HUES6 (cell line): ENCODE data around the gene PNMA8C.
"Not testable (repeated sequence)": the region's sequence is repeated elsewhere in the genome, so short reads cannot be mapped to it uniquely, and the experiment has no call there.

ENCODE experiments used
- H3K27ac ChIP-seq: 2 replicates; pipeline ENCODE4 v1.7.0; 2013; ENCODE audit warnings: low read depth, mild to moderate bottlenecking, low read length, inconsistent platforms
- H3K27me3 ChIP-seq: 2 replicates; pipeline ENCODE4 v1.6.1; 2013; ENCODE audit warnings: low read length; ENCODE audit not compliant: control insufficient read depth, insufficient read depth
- H3K36me3 ChIP-seq: 2 replicates; pipeline ENCODE4 v1.6.1; 2013; ENCODE audit warnings: low read length; ENCODE audit not compliant: control insufficient read depth, insufficient read depth
- H3K4me1 ChIP-seq: 2 replicates; pipeline ENCODE4 v1.6.1; 2013; ENCODE audit warnings: low read length; ENCODE audit not compliant: control insufficient read depth, insufficient read depth
- H3K4me3 ChIP-seq: 2 replicates; pipeline ENCODE4 v1.5.1; 2013; ENCODE audit warnings: low read depth, low read length
- H3K9ac ChIP-seq: one replicate; pipeline ENCODE4 v1.6.1; 2013; ENCODE audit warnings: mild to moderate bottlenecking, low read length
- H3K9me3 ChIP-seq: 2 replicates; pipeline ENCODE4 v1.6.1; 2013; ENCODE audit warnings: low read depth, low read length; ENCODE audit not compliant: control insufficient read depth, insufficient read depth

The PNMA8C gene

DNA sequence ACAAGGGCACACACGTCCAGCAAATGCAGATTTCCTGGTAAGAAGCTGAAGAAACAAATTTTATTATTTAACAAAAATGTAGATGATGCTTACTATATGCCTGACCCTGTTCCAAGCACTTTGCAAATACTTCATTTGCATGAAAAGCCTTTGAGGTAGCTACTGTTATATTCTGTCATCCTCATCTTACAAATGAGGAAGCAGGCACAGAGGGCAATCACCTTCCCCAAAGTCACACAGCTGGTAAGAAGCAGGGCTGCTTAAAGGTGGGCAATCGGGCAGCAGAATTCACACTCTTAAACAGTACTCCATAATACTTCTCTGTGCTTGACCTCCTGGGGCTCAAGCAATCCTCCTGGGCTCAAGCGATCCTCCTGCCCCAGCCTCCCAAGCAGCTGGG lies 18.3 kb upstream of the PNMA8C start:
- no peaks in the 10 kb centered on the region for H3K36me3 ChIP-seq
- H3K27me3 ChIP-seq: no peaks in the 10 kb centered on the region

DNA sequence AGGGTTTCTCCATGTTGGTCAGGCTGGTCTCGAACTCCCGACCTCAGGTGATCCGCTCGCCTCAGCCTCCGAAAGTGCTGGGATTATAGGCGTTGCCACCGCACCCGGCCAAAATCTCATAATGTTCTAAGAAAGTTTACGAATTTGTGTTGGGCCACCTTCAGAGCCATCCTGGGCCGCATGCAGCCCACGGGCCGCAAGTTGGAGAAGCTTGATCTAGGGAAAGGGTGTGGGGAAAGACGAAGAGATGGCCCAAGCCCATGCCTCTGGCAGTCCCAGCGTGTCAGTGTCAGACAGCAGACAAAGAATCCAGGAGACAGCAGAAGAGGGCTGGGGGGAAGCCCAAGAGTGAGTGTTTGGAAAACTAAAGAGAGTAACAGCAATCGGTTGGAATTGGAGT lies 17.3 kb upstream of the PNMA8C start:
- Histone ChIP-seq H3K4me1 (no peaks in the 10 kb centered on the region), H3K36me3 (no peaks in the 10 kb centered on the region), H3K27ac (no peak overlapping the region), H3K27me3 (no peaks in the 10 kb centered on the region), H3K9ac (no peak overlapping the region), H3K9me3 (peaks cover 9% of the 10 kb centered on the region), H3K4me3 (no peak overlapping the region)

More for the DNA sequence above, 18.3 kb upstream of the PNMA8C start:
- Histone ChIP-seq H3K9me3 (peaks cover 9% of the 10 kb centered on the region), H3K4me1 (no peaks in the 10 kb centered on the region), H3K4me3 (no peak overlapping the region), H3K9ac (no peak overlapping the region), H3K27ac (no peak overlapping the region)

DNA sequence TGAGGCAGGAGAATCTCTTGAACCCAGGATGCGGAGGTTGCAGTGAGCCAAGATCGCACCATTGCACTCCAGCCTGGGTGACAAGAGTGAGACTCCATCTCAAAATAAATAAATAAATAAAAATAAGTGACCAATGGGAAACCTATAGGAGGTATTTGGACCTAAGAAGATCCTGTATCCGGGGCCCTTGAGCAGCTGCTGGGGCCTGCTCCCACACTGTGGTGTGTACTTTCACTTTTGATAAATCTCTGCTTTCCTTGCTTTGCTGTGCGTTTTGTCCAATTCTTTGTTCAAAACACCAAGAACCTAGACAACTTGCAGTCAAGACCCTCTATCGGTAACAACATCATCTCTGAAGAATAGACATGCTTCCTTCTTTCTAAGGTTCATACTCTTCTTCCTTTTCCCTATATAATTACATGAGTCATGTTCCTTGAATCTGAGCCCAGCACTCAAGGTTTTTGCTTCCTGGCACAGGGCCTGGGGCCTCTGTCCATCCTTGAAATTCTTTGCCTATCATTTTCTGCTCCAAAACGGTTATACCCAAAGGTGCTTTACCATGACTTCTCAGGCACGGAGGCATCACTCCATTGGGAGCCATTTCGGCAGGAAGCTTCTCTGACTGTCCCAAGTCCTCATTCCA lies 14.2 kb upstream of the PNMA8C start:
- no peaks in the 10 kb centered on the region for H3K4me1 ChIP-seq
- H3K4me3 ChIP-seq: no peak overlapping the region
- H3K9ac ChIP-seq: no peak overlapping the region
- no peaks in the 10 kb centered on the region for H3K36me3 ChIP-seq
- no peaks in the 10 kb centered on the region for H3K27me3 ChIP-seq
- no peak overlapping the region for H3K27ac ChIP-seq
- H3K9me3 ChIP-seq: no peaks in the 10 kb centered on the region

DNA sequence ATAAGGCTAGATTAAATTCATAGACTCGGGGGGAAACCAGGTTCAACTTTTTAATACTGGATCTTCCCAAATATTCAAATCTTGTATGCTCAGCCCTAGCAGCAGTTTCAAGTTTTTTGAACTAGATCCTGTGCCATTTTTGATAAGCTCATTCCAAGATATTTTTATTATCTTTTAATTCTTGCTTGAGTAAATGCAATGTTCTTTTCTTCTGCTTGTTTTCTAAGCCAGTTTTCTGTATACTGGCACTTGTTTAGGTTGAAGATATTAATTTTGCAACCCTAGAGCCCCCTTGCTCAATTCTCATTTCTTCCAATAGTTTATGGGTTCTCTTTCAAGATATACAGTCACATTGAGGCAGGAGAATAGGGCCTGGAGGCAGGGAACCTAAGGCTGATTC lies 13.1 kb upstream of the PNMA8C start:
- H3K27ac ChIP-seq: no peak overlapping the region
- H3K9ac ChIP-seq: no peak overlapping the region
- no peaks in the 10 kb centered on the region for H3K27me3 ChIP-seq
- no peaks in the 10 kb centered on the region for H3K36me3 ChIP-seq
- no peak overlapping the region for H3K4me3 ChIP-seq
- H3K9me3 ChIP-seq: no peaks in the 10 kb centered on the region
- no peaks in the 10 kb centered on the region for H3K4me1 ChIP-seq

GRCh38 chr19:46435689-46436088 lies 7.0 kb upstream of the PNMA8C start:
- H3K27ac ChIP-seq, H3K4me3 ChIP-seq, H3K27me3 ChIP-seq, H3K4me1 ChIP-seq, H3K9ac ChIP-seq, H3K9me3 ChIP-seq, H3K36me3 ChIP-seq: not testable (repeated sequence)

- Histone ChIP-seq H3K9me3 (no peaks in the 10 kb centered on the region), H3K27me3 (peaks cover 5% of the 10 kb centered on the region; the same call in 1 of the 2 replicates), H3K4me3 (no peak overlapping the region), H3K27ac (no peak overlapping the region), H3K36me3 (no peaks in the 10 kb centered on the region), H3K4me1 (peaks cover 4% of the 10 kb centered on the region; the same call in 1 of the 2 replicates), H3K9ac (no peak overlapping the region)
Observed at GRCh38 chr19:46435009-46435408, 6.3 kb upstream of the PNMA8C start.

- not testable (repeated sequence) for H3K9me3 ChIP-seq, H3K4me3 ChIP-seq, H3K27ac ChIP-seq, H3K9ac ChIP-seq, H3K36me3 ChIP-seq, H3K4me1 ChIP-seq
- peaks cover 11% of the 10 kb centered on the region for H3K27me3 ChIP-seq
Observed at GRCh38 chr19:46433470-46433869, 4.7 kb upstream of the PNMA8C start.

- Histone ChIP-seq H3K27me3 (peaks cover 27% of the 10 kb centered on the region), H3K36me3 (no peaks in the 10 kb centered on the region), H3K27ac (no peak overlapping the region), H3K4me3 (no peak overlapping the region), H3K9ac (no peak overlapping the region), H3K9me3 (no peaks in the 10 kb centered on the region), H3K4me1 (peaks cover 13% of the 10 kb centered on the region)
Observed at GRCh38 chr19:46431824-46432223, 3.1 kb upstream of the PNMA8C start.

DNA sequence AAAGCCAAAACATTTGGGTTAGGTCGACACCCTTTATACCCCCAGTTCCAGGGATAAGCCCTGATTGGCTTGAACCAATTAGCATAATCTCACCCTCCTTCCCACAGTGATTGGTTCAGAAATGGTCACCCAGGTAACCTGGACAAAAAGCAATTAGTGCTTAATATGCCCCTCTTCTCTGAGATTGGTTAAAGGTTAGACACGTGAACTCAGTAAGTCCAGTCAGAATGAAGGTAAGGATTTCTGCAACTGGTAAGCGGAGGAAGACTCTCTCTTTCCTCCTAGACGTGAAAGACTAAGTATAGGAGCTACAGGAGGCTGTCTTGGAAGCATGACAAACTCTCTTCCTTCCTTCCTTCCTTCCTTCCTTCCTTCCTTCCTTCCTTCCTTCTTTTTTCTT lies 1.3 kb upstream of the PNMA8C start:
- Histone ChIP-seq H3K27me3 (peaks cover 27% of the 10 kb centered on the region), H3K27ac (no peak overlapping the region), H3K4me3 (no peak overlapping the region)

DNA sequence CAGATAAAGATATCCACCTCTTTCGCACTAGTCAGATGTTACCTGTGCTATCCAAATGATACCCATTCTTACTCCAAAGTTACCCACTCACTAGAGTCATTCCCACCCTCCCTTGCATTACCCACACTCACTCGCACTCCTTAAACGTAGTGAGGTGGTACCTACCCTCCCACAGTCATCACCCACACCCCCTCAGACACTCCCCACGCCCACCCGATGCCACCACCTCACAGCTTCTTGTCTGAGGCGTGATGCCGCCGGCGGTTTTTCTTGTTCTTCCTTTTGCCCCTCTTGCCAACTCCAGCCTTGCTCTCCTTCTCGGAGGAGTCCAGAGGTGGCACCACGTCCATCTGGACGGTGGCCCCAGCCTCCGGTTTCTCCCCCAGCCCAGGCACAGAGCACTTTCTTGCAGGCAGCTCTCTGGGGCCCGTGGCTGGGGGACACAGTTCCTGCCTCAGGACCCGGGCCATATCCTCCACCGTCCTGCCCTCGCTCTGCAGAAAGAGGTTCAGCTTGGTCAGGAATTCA lies 1.2 kb downstream of the PNMA8C start:
- Histone ChIP-seq H3K27me3 (peaks cover 27% of the 10 kb centered on the region), H3K4me1 (peaks cover 20% of the 10 kb centered on the region)

More for the DNA sequence above, 1.3 kb upstream of the PNMA8C start:
- Histone ChIP-seq H3K9me3 (no peaks in the 10 kb centered on the region), H3K9ac (no peak overlapping the region), H3K4me1 (peaks cover 20% of the 10 kb centered on the region), H3K36me3 (no peaks in the 10 kb centered on the region)

GRCh38 chr19:46426506-46427162 lies 2.1 kb downstream of the PNMA8C start:
- peak overlapping the region; percentile 43 for H3K9ac ChIP-seq
- H3K27ac ChIP-seq: no peak overlapping the region
- H3K4me3 ChIP-seq: peak overlapping the region; percentile 82

More for the DNA sequence above, 1.2 kb downstream of the PNMA8C start:
- Histone ChIP-seq H3K4me3 (no peak overlapping the region), H3K36me3 (no peaks in the 10 kb centered on the region), H3K9me3 (no peaks in the 10 kb centered on the region), H3K9ac (no peak overlapping the region), H3K27ac (no peak overlapping the region)

More at GRCh38 chr19:46426506-46427162, 2.1 kb downstream of the PNMA8C start:
- peaks cover 27% of the 10 kb centered on the region for H3K27me3 ChIP-seq
- no peaks in the 10 kb centered on the region for H3K9me3 ChIP-seq
- H3K36me3 ChIP-seq: no peaks in the 10 kb centered on the region
- peaks cover 18% of the 10 kb centered on the region for H3K4me1 ChIP-seq
